ENCODE results near the gene YTHDF1.

- TF ChIP-seq POLR2AphosphoS5 (IDR thresholded peaks at IDR 0.05; ENCODE audit: low read depth, low read length) (no peak), CTCF (IDR thresholded peaks at IDR 0.05; ENCODE audit: control extremely low read depth in 1 of 3, insufficient read depth in 1 of 3, low read depth in 1 of 3, low read length in 3 of 3) (no peak), USF2 (IDR thresholded peaks at IDR 0.05; ENCODE audit: low read length) (no peak), EZH2 (IDR thresholded peaks at IDR 0.05; ENCODE audit: low read depth, low read length, severe bottlenecking) (no peak), GABPA (IDR thresholded peaks at IDR 0.05; ENCODE audit: borderline replicate concordance, insufficient read depth, low read length) (no peak), SIN3A (conservative IDR thresholded peaks at IDR 0.05 in 1 of 2, IDR thresholded peaks at IDR 0.05 in 1 of 2; ENCODE audit: low read depth in 1 of 2, low read length in 2 of 2) (no peak), BRCA1 (IDR thresholded peaks at IDR 0.05; ENCODE audit: low read depth, low read length) (no peak), RFX5 (IDR thresholded peaks at IDR 0.05; ENCODE audit: borderline replicate concordance, low read depth, low read length) (no peak), FOSL1 (IDR thresholded peaks at IDR 0.05; ENCODE audit: insufficient read depth, low read depth, low read length) (no peak), POLR2A (IDR thresholded peaks at IDR 0.05; ENCODE audit: control extremely low read depth in 1 of 2, low read depth in 2 of 2, low read length in 2 of 2) (no peak)
These were observed 57.1 kb downstream of the YTHDF1 start for GRCh38 chr20:63158845-63159244.

All from H1 (cell line).